ENCODE measurements around the gene STK24. TPM values are rescaled to one million over a fixed set of nuclear protein-coding genes. Genes with fewer than 3 reads are reported as not detected.
A peak's percentile ranks its signal among the peaks of the same experiment; 100 is the strongest.

The STK24 gene
- total RNA-seq, 3 donors from 2014 or later, result 61.3 to 149 (median 71.9) TPM

DNA sequence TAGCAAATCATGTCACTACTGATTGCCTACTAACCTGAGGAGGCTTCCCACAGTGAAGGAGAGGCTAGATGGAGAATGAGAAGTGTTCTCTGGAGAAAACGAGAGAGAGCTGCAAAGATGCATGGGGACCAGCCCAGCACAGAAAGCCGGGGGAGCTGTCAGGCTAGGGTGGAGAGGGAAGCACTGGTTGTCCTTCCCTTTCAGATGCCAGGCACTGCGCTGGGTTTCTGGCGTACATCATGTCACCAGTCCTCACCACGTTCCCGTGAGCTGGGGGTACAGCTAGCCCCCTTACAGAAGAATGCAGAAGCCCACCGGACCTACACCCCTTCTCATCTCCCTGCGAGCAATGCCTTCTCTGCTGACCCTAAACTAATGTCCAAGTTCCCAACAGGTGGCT, 86.0 kb downstream of the STK24 start:
- no peaks in the 10 kb centered on the region for H3K27me3 ChIP-seq
- no peak for DNase-seq (ENCODE audit: low spot score in 2 of 2)
- peak overlapping the region in 1 of 2 donors; percentile 2 for H3K27ac ChIP-seq
- TF ChIP-seq, protein P1, sequence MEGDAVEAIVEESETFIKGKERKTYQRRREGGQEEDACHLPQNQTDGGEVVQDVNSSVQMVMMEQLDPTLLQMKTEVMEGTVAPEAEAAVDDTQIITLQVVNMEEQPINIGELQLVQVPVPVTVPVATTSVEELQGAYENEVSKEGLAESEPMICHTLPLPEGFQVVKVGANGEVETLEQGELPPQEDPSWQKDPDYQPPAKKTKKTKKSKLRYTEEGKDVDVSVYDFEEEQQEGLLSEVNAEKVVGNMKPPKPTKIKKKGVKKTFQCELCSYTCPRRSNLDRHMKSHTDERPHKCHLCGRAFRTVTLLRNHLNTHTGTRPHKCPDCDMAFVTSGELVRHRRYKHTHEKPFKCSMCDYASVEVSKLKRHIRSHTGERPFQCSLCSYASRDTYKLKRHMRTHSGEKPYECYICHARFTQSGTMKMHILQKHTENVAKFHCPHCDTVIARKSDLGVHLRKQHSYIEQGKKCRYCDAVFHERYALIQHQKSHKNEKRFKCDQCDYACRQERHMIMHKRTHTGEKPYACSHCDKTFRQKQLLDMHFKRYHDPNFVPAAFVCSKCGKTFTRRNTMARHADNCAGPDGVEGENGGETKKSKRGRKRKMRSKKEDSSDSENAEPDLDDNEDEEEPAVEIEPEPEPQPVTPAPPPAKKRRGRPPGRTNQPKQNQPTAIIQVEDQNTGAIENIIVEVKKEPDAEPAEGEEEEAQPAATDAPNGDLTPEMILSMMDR (IDR thresholded peaks at IDR 0.05), result no peak
- no peak for TF ChIP-seq POLR2A (IDR thresholded peaks at IDR 0.05)
- TF ChIP-seq POLR2AphosphoS5 (IDR thresholded peaks at IDR 0.05), result no peak
- peaks cover 0 to 14% of the 10 kb centered on the region in 2 donors for H3K4me1 ChIP-seq
- H3K9me3 ChIP-seq, result no peaks in the 10 kb centered on the region
- H3K4me3 ChIP-seq, result no peak overlapping the region
- intact Hi-C loops (cut with DNase I; ENCODE audit: low total_unique reads), result no loop called here
- H3K36me3 ChIP-seq, result no peaks in the 10 kb centered on the region

- peaks cover 0 to 10% of the 10 kb centered on the region in 2 donors for H3K4me1 ChIP-seq
- no peak overlapping the region for H3K4me3 ChIP-seq
- no peaks in the 10 kb centered on the region for H3K36me3 ChIP-seq
- H3K27ac ChIP-seq, result peak overlapping the region in 1 of 2 donors; percentile 39
- no peak for TF ChIP-seq POLR2A (IDR thresholded peaks at IDR 0.05)
- TF ChIP-seq, protein P1 (IDR thresholded peaks at IDR 0.05), result no peak
- no peak for TF ChIP-seq POLR2AphosphoS5 (IDR thresholded peaks at IDR 0.05)
- H3K27me3 ChIP-seq, result no peaks in the 10 kb centered on the region
- intact Hi-C loops (cut with DNase I; ENCODE audit: low total_unique reads), result no loop called here
- H3K9me3 ChIP-seq, result no peaks in the 10 kb centered on the region
- DNase-seq (ENCODE audit: low spot score in 2 of 2), result no peak
Measured at GRCh38 chr13:98490195-98490836, 86.6 kb downstream of the STK24 start.

DNA sequence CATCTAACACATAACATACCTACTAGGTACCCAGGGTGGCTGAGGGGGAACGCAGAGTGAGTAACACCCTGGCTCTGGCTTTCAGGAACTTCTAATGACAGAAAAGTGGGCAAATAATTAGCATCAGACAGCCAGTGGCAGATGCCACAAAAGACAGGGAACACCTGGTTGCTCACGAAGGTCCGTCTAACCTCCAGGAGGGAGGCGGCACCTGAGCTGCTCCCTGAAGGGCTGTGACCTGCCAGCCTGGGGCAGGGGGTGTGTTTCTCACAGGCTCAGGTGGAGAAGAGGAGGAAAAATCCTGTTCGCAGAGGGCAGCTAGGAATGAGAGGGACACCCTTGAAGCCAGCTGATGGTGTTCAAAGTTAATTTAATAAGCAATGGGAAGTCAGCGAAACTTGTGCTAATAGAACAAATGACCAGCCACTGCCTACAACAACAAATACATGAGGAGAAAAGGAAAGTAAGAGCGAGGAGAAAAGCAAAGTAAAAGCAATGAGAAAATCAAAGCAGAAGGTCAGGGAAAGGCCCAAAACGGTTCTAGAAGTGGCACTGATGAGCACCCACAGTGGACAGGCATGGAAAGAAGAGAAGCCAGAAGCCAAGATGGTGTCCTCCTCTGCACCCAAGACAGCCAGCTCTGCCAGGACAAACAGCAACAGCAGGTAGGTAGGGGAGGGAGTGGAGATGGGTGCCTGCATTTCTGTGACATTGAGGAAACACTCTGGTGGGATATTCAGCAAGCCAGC, 87.3 kb downstream of the STK24 start:
- intact Hi-C loops (cut with DNase I; ENCODE audit: low total_unique reads), result no loop called here
- Histone ChIP-seq H3K4me3 (no peak overlapping the region), H3K4me1 (peaks cover 0 to 10% of the 10 kb centered on the region in 2 donors), H3K27ac (peak overlapping the region in 1 of 2 donors; percentile 39), H3K36me3 (no peaks in the 10 kb centered on the region), H3K9me3 (no peaks in the 10 kb centered on the region), H3K27me3 (no peaks in the 10 kb centered on the region)
- DNase-seq (ENCODE audit: low spot score in 2 of 2), result no peak
- TF ChIP-seq, protein P1 (IDR thresholded peaks at IDR 0.05), result no peak
- TF ChIP-seq POLR2AphosphoS5 (IDR thresholded peaks at IDR 0.05), result no peak
- no peak for TF ChIP-seq POLR2A (IDR thresholded peaks at IDR 0.05)

GRCh38 chr13:98488736-98489135, 88.2 kb downstream of the STK24 start:
- intact Hi-C loops (cut with DNase I; ENCODE audit: low total_unique reads), result no loop called here
- Histone ChIP-seq H3K4me1 (peaks cover 0 to 17% of the 10 kb centered on the region in 2 donors), H3K27me3 (no peaks in the 10 kb centered on the region), H3K27ac (no peak overlapping the region), H3K36me3 (no peaks in the 10 kb centered on the region), H3K4me3 (no peak overlapping the region), H3K9me3 (no peaks in the 10 kb centered on the region)
- TF ChIP-seq POLR2AphosphoS5 (IDR thresholded peaks at IDR 0.05), result no peak
- no peak for DNase-seq (ENCODE audit: low spot score in 2 of 2)

GRCh38 chr13:98487522-98487921, 89.4 kb downstream of the STK24 start:
- Histone ChIP-seq H3K27ac (peak overlapping the region in 1 of 2 donors; percentile 2), H3K4me1 (peaks cover 10 to 23% of the 10 kb centered on the region in 2 donors)
- intact Hi-C loops (cut with DNase I; ENCODE audit: low total_unique reads), result no loop called here

More at GRCh38 chr13:98487522-98487921, 89.4 kb downstream of the STK24 start:
- no peak for DNase-seq (ENCODE audit: low spot score in 2 of 2)
- TF ChIP-seq POLR2A (IDR thresholded peaks at IDR 0.05) (no peak), POLR2AphosphoS5 (IDR thresholded peaks at IDR 0.05) (no peak)
- TF ChIP-seq, protein P1 (IDR thresholded peaks at IDR 0.05), result no peak
- Histone ChIP-seq H3K36me3 (no peaks in the 10 kb centered on the region), H3K9me3 (no peaks in the 10 kb centered on the region), H3K27me3 (no peaks in the 10 kb centered on the region), H3K4me3 (no peak overlapping the region)

All from breast epithelium (tissue), 4 donors.